H1 (cell line): ENCODE measurements around the gene FRMD6. TPM values are rescaled to one million over a fixed set of nuclear protein-coding genes. Genes with fewer than 3 reads are reported as not detected.

ENCODE experiments used
- CTCF ChIA-PET: fragments of 300-600 bp; sonication (Branson Sonifier 250); formaldehyde crosslinking; loops from one replicate; lab custom pipeline; 2021; ENCODE audit not compliant: partially characterized antibody; lab: Charles Lee
- POLR2A ChIA-PET: fragments of 300-600 bp; sonication (Branson Sonifier 250); formaldehyde crosslinking; loops from one replicate; lab custom pipeline; 2021; ENCODE audit warnings: inconsistent platforms; ENCODE audit not compliant: partially characterized antibody; lab: Charles Lee
- DNase-seq, 2 experiments: peaks; one replicate each; pipeline versions ENCODE4 v3.0.0 to v3.0.0-alpha.2; 2010 to 2022; ENCODE audit warnings: low spot score in 2 of 2, low read depth in 1 of 2, mixed read lengths in 1 of 2
- FAIRE-seq: peaks from 2 replicates; lab custom pipeline; 2011; peaks lifted over from hg19 to GRCh38; lab: Jason Lieb, UNC
- H2AFZ ChIP-seq: 2 replicates; pipeline ENCODE4 v1.8.1; 2012; ENCODE audit warnings: low read length, inconsistent platforms
- H2AK5ac ChIP-seq: 2 replicates; pipeline ENCODE4 v1.6.1; 2013; ENCODE audit warnings: low read depth, low read length
- H2BK120ac ChIP-seq: replicated peaks from 2 replicates; pipeline ENCODE3; 2013; ENCODE audit warnings: low read depth, low read length, inconsistent platforms
- H2BK12ac ChIP-seq: 2 replicates; pipeline ENCODE4 v1.6.1; 2013; ENCODE audit warnings: low read depth, low read length
- H2BK15ac ChIP-seq: 2 replicates; pipeline ENCODE4 v1.6.1; 2013; ENCODE audit warnings: low read length
- H2BK20ac ChIP-seq: 2 replicates; pipeline ENCODE4 v1.6.1; 2013; ENCODE audit warnings: low read length
- H2BK5ac ChIP-seq: 2 replicates; pipeline ENCODE4 v1.6.1; 2013; ENCODE audit warnings: low read depth, low read length
- H3K14ac ChIP-seq: 2 replicates; pipeline ENCODE4 v1.6.1; 2013; ENCODE audit warnings: inconsistent platforms; ENCODE audit not compliant: insufficient read length
- H3K18ac ChIP-seq: 2 replicates; pipeline ENCODE4 v1.6.1; 2013; ENCODE audit warnings: low read length; ENCODE audit errors: extremely low read depth
- H3K23ac ChIP-seq: 2 replicates; pipeline ENCODE4 v1.6.1; 2013; ENCODE audit warnings: inconsistent platforms; ENCODE audit not compliant: insufficient read length
- H3K23me2 ChIP-seq: 2 replicates; pipeline ENCODE4 v1.6.1; 2013; ENCODE audit warnings: low read depth, low read length
- H3K27ac ChIP-seq: 2 replicates; pipeline ENCODE4 v1.6.1; 2011; ENCODE audit warnings: low read depth, low read length, inconsistent platforms
- H3K27me3 ChIP-seq, 4 experiments: replicated peaks in 1 of 4; 1 replicate in 1 of 4; 2 replicates in 3 of 4; pipeline versions ENCODE4 v1.6.1 to v1.8.1; 2011 to 2013; ENCODE audit warnings: low read length in 3 of 4, mild to moderate bottlenecking in 3 of 4, inconsistent platforms in 2 of 4, mixed read lengths in 2 of 4, moderate library complexity in 1 of 4; ENCODE audit not compliant: control insufficient read depth in 3 of 4, insufficient read depth in 3 of 4; ENCODE audit errors: extremely low read depth in 1 of 4
- H3K36me3 ChIP-seq, 4 experiments: 2 replicates each; pipeline versions ENCODE4 v1.6.1 to v1.8.1; 2011 to 2013; ENCODE audit warnings: mild to moderate bottlenecking in 4 of 4, low read length in 3 of 4, moderate library complexity in 2 of 4, control low read depth in 1 of 4, inconsistent platforms in 1 of 4; ENCODE audit not compliant: insufficient read depth in 4 of 4, control insufficient read depth in 2 of 4
- H3K4ac ChIP-seq: replicated peaks from 2 replicates; pipeline ENCODE3; 2013; ENCODE audit warnings: low read length, low read depth, mixed read lengths, inconsistent platforms; ENCODE audit not compliant: insufficient read length
- H3K4me1 ChIP-seq, 4 experiments: replicated peaks in 1 of 4; 1 replicate in 1 of 4; 2 replicates in 3 of 4; pipeline versions ENCODE4 v1.6.1 to v1.8.1; 2011 to 2013; ENCODE audit warnings: low read length in 3 of 4, inconsistent platforms in 2 of 4, mixed read lengths in 1 of 4; ENCODE audit not compliant: insufficient read depth in 4 of 4, control insufficient read depth in 3 of 4
- H3K4me2 ChIP-seq, 2 experiments: 2 replicates each; pipeline versions ENCODE4 v1.6.1 to v1.8.1; 2011 to 2013; ENCODE audit warnings: low read depth in 2 of 2, low read length in 2 of 2, control low read depth in 1 of 2, inconsistent platforms in 1 of 2, mild to moderate bottlenecking in 1 of 2; ENCODE audit not compliant: insufficient read depth in 1 of 2
- H3K4me3 ChIP-seq, 4 experiments: fragments of 200-600, 300-600 bp in 1 of 4; sonication (generic), shearing (Covaris generic), sonication (Bioruptor Twin) in 1 of 4; 2 replicates each; pipeline versions ENCODE4 v1.5.1 to v1.8.1; 2011 to 2016; ENCODE audit warnings: low read length in 4 of 4, low read depth in 3 of 4, control low read depth in 2 of 4, inconsistent platforms in 2 of 4, mild to moderate bottlenecking in 2 of 4, mixed read lengths in 1 of 4, moderate library complexity in 1 of 4; ENCODE audit not compliant: insufficient read depth in 2 of 4; ENCODE audit errors: extremely low read depth in 1 of 4
- H3K56ac ChIP-seq: replicated peaks from 2 replicates; pipeline ENCODE3; 2013; ENCODE audit warnings: low read depth, mild to moderate bottlenecking, mixed read lengths, low read length, inconsistent platforms; ENCODE audit not compliant: insufficient read length
- H3K79me1 ChIP-seq: 2 replicates; pipeline ENCODE4 v1.6.1; 2013; ENCODE audit warnings: low read depth, low read length, control low read depth
- H3K79me2 ChIP-seq, 2 experiments: 2 replicates each; pipeline versions ENCODE4 v1.6.1 to v1.8.1; 2012 to 2013; ENCODE audit warnings: low read length in 2 of 2, mild to moderate bottlenecking in 2 of 2, inconsistent platforms in 1 of 2; ENCODE audit not compliant: insufficient read depth in 2 of 2, control insufficient read depth in 1 of 2
- H3K9ac ChIP-seq, 4 experiments: replicated peaks in 1 of 4; 1 replicate in 1 of 4; 2 replicates in 3 of 4; pipeline versions ENCODE4 v1.6.1 to v1.8.1; 2011 to 2013; ENCODE audit warnings: low read depth in 3 of 4, low read length in 3 of 4, control low read depth in 2 of 4, mild to moderate bottlenecking in 2 of 4, moderate library complexity in 2 of 4, inconsistent platforms in 1 of 4; ENCODE audit errors: extremely low read depth in 1 of 4
- H3K9me3 ChIP-seq, 2 experiments: 2 replicates each; pipeline versions ENCODE4 v1.6.1 to v1.8.1; 2012 to 2013; ENCODE audit warnings: mild to moderate bottlenecking in 2 of 2, moderate library complexity in 2 of 2, control low read depth in 1 of 2, inconsistent platforms in 1 of 2, low read depth in 1 of 2, low read length in 1 of 2, mixed read lengths in 1 of 2; ENCODE audit not compliant: insufficient read depth in 2 of 2
- H4K20me1 ChIP-seq, 2 experiments: replicated peaks in 1 of 2; 2 replicates each; pipeline versions ENCODE3 to v1.8.1; 2011 to 2013; ENCODE audit warnings: inconsistent platforms in 2 of 2, low read length in 2 of 2, mild to moderate bottlenecking in 1 of 2; ENCODE audit not compliant: insufficient read depth in 2 of 2, control insufficient read depth in 1 of 2
- H4K5ac ChIP-seq: 2 replicates; pipeline ENCODE4 v1.6.1; 2013; ENCODE audit warnings: low read length, low read depth, mixed read lengths, inconsistent platforms; ENCODE audit not compliant: insufficient read length
- H4K8ac ChIP-seq: 2 replicates; pipeline ENCODE4 v1.8.0; 2013; ENCODE audit warnings: mild to moderate bottlenecking, moderate library complexity, low read length, inconsistent platforms; ENCODE audit not compliant: insufficient read depth; ENCODE audit errors: extremely low read depth
- H4K91ac ChIP-seq: replicated peaks from 2 replicates; pipeline ENCODE3; 2013; ENCODE audit warnings: low read length, mixed read lengths, inconsistent platforms; ENCODE audit not compliant: insufficient read length
- BRCA1 ChIP-seq: IDR thresholded peaks from 2 replicates; pipeline ENCODE4 v1.6.1; 2012; ENCODE audit warnings: low read depth, low read length, improper control_type of control experiment
- CEBPB ChIP-seq: IDR thresholded peaks from 2 replicates; pipeline ENCODE4 v1.6.1; 2012; ENCODE audit warnings: low read depth, low read length
- EZH2 ChIP-seq: fragments of 200-600 bp; sonication (generic); IDR thresholded peaks from 2 replicates; pipeline ENCODE4 v1.7.1; 2012; ENCODE audit warnings: low read depth, mild to moderate bottlenecking, moderate library complexity, low read length, inconsistent platforms; ENCODE audit not compliant: severe bottlenecking
- FOSL1 ChIP-seq: IDR thresholded peaks from 2 replicates; pipeline ENCODE4 v1.6.1; 2011; ENCODE audit warnings: mild to moderate bottlenecking, low read depth, low read length, moderate library complexity; ENCODE audit not compliant: insufficient read depth
- KDM5A ChIP-seq: fragments of 200-600 bp; IDR thresholded peaks from 2 replicates; pipeline ENCODE4 v1.7.1; 2012; ENCODE audit warnings: mild to moderate bottlenecking, low read length, inconsistent platforms, mixed read lengths
- MAFK ChIP-seq: IDR thresholded peaks from 2 replicates; pipeline ENCODE4 v1.6.1; 2012; ENCODE audit warnings: low read depth, mild to moderate bottlenecking, improper control_type of control experiment, low read length
- RXRA ChIP-seq: IDR thresholded peaks from 2 replicates; pipeline ENCODE4 v1.6.1; 2011; ENCODE audit warnings: low read depth, mild to moderate bottlenecking, low read length, moderate library complexity; ENCODE audit not compliant: insufficient read depth
- SIRT6 ChIP-seq: IDR thresholded peaks from one replicate; pipeline ENCODE4 v1.7.1; 2012; ENCODE audit warnings: low read length, inconsistent platforms
- SRF ChIP-seq: IDR thresholded peaks from 2 replicates; pipeline ENCODE4 v1.6.1; 2011; ENCODE audit warnings: mild to moderate bottlenecking, low read depth, low read length, moderate library complexity
- SUZ12 ChIP-seq: fragments of 200-600 bp; sonication (generic); IDR thresholded peaks from 2 replicates; pipeline ENCODE4 v1.6.1; 2012; ENCODE audit warnings: mild to moderate bottlenecking, inconsistent platforms, low read length, moderate library complexity, mixed read lengths
- WGBS, 2 experiments: shearing (Covaris generic) in 1 of 2; methylation state at CpG; one replicate each; pipeline versions ENCODE4 v1.1.6 to v1.1.7; 2013 to 2015; ENCODE audit warnings: low lambda C conversion rate in 2 of 2, mixed read lengths in 2 of 2, inconsistent platforms in 1 of 2, low coverage in 1 of 2, missing lambda C conversion rate in 1 of 2; ENCODE audit not compliant: insufficient replicate concordance in 2 of 2, insufficient coverage in 1 of 2, insufficient read length in 1 of 2; ENCODE audit errors: extremely low coverage in 1 of 2, missing lambda C conversion rate in 1 of 2; 5-methylcytosine and 5-hydroxymethylcytosine counted together
- polyA plus RNA-seq, 7 experiments: library from polyadenylated mRNA; depleted of rRNA in 3 of 7; stranded (reverse) in 5 of 7; unstranded in 2 of 7; fragments of >200 nt in 5 of 7; fragments of 200-250 nt in 2 of 7; gene quantifications; 1 replicate in 5 of 7; 2 replicates in 1 of 7; 4 replicates in 1 of 7; pipeline versions ENCODE4 v1.2.1 to v1.2.3, GENCODE V29; 2011 to 2013; ENCODE audit warnings: missing spikeins in 2 of 7, mixed read lengths in 2 of 7
- total RNA-seq: library from RNA; stranded (reverse); fragmentation: NEBNext Ultra II Directional; extraction: Animal tissue kit (Norgen Biotek cat#: 25700); gene quantifications from 2 replicates; pipeline ENCODE4 v1.2.1, GENCODE V29; 2021
- TF ChIP-seq, protein P1 (sequence below): IDR thresholded peaks from 2 replicates; pipeline ENCODE4 v1.6.1; 2012; ENCODE audit warnings: inconsistent platforms

FRMD6 gene
- total and polyA plus RNA-seq, 2 of the 8 experiments (the other 6 are each of a cell fraction or from before 2014, with no cell fraction given) = 5.4 to 23.7 TPM

DNA sequence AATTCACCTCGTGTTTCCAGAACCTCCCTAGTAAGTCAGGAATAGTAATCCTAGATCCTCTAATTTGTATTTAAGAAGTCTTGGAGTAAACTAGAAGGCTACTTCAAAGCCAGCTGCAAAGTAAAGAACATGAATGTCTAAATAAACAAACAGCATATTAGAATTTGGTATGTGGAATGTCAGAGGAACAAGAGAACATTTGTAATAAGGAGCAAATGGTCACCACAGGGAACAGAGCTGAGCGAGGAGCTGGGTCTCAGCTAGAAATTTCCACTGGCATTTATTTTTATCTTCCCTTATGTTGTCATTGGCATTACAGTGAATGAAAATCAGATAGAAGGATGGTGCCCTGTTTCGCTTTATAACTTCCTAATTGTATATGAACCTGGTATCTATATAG, 50.2 kb downstream of the FRMD6 start:
- H3K36me3 ChIP-seq = peaks cover 0 to 13% (median 1%) of the 10 kb centered on the region in 4 experiments; a peak in 3 of 8 replicates
- no peak overlapping the region for H4K5ac ChIP-seq
- H2BK20ac ChIP-seq = no peak overlapping the region
- H3K9ac ChIP-seq = no peak overlapping the region
- H3K27ac ChIP-seq = no peak overlapping the region
- no peak overlapping the region for H3K14ac ChIP-seq
- no peaks in the 10 kb centered on the region for H3K9me3 ChIP-seq
- no peak overlapping the region for H2BK5ac ChIP-seq
- H4K20me1 ChIP-seq = no peaks in the 10 kb centered on the region
- no peak overlapping the region for H3K18ac ChIP-seq
- WGBS, 2 experiments = 79% methylated on average over 3 of the region's 3 CpGs; no CpG with 5 or more reads in 1 of the 2 experiments
- H3K79me1 ChIP-seq = no peaks in the 10 kb centered on the region
- no peak overlapping the region for H2AK5ac ChIP-seq
- H3K4me3 ChIP-seq = no peak overlapping the region
- no peak overlapping the region for H2BK15ac ChIP-seq
- H3K23ac ChIP-seq = no peak overlapping the region
- H2BK12ac ChIP-seq = no peak overlapping the region
- FAIRE-seq (no peak), DNase-seq (no peak)
- H2AFZ ChIP-seq = no peak overlapping the region
- no peak overlapping the region for H4K8ac ChIP-seq
- no peaks in the 10 kb centered on the region for H3K27me3 ChIP-seq
- no peak overlapping the region for H2BK120ac ChIP-seq
- no peak overlapping the region for H3K56ac ChIP-seq
- no peak overlapping the region for H4K91ac ChIP-seq
- no peaks in the 10 kb centered on the region for H3K79me2 ChIP-seq
- peaks cover 2 to 15% (median 5%) of the 10 kb centered on the region in 4 experiments; a peak in 4 of 7 replicates for H3K4me1 ChIP-seq
- H3K4me2 ChIP-seq = no peak overlapping the region
- no peak for TF ChIP-seq RXRA
- no peak for TF ChIP-seq CEBPB
- TF ChIP-seq EZH2 = no peak
- TF ChIP-seq, protein P1, sequence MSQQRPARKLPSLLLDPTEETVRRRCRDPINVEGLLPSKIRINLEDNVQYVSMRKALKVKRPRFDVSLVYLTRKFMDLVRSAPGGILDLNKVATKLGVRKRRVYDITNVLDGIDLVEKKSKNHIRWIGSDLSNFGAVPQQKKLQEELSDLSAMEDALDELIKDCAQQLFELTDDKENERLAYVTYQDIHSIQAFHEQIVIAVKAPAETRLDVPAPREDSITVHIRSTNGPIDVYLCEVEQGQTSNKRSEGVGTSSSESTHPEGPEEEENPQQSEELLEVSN = no peak
- TF ChIP-seq FOSL1 = no peak
- no peak for TF ChIP-seq SIRT6
- TF ChIP-seq KDM5A = no peak
- TF ChIP-seq SUZ12 = no peak
- TF ChIP-seq MAFK = no peak
- TF ChIP-seq BRCA1 = no peak
- TF ChIP-seq SRF = no peak
- ChIA-PET POLR2A (no interaction called here), CTCF (no interaction called here)
- H3K23me2 ChIP-seq = no peaks in the 10 kb centered on the region
- no peak overlapping the region for H3K4ac ChIP-seq
